K562 (cell line): ENCODE data around the gene ERFL. TPM values are rescaled to one million over a fixed set of nuclear protein-coding genes. Genes with fewer than 3 reads are reported as not detected.

ENCODE experiments used
- ARID1B ChIP-seq: fragments of 450-650 bp; IDR thresholded peaks from 2 replicates; pipeline ENCODE4 v1.6.1; 2016; ENCODE audit warnings: antibody characterized with exemption, mild to moderate bottlenecking, inconsistent platforms
- BRCA1 ChIP-seq, 2 experiments: fragments of 450-650 bp in 1 of 2; sonication (generic) in 1 of 2; formaldehyde crosslinking in 1 of 2; IDR thresholded peaks; 2 replicates each; pipeline versions ENCODE4 v1.5.0 to v1.6.1; 2017 to 2020; ENCODE audit warnings: mild to moderate bottlenecking in 1 of 2, missing genetic modification reagents in 1 of 2
- MEIS2 ChIP-seq: fragments of 450-650 bp; IDR thresholded peaks from 2 replicates; pipeline ENCODE4 v1.6.1; 2014; ENCODE audit warnings: mild to moderate bottlenecking; ENCODE audit not compliant: partially characterized antibody
- PHB2 ChIP-seq: fragments of 450-650 bp; IDR thresholded peaks from 2 replicates; pipeline ENCODE4 v1.6.1; 2017; ENCODE audit warnings: low read depth
- TCF3 ChIP-seq: sonication (generic); formaldehyde crosslinking; IDR thresholded peaks from 2 replicates; pipeline ENCODE4 v1.4.0; 2020; ENCODE audit warnings: mild to moderate bottlenecking, missing genetic modification reagents
- ZNF41 ChIP-seq: fragments of 250-450 bp; sonication (Bioruptor Pico); conservative IDR thresholded peaks from 2 replicates; pipeline ENCODE4 v1.4.0; 2020; ENCODE audit warnings: mild to moderate bottlenecking
- ZNF584 ChIP-seq: fragments of 200-800 bp; sonication (Bioruptor generic); IDR thresholded peaks from 2 replicates; pipeline ENCODE4 v1.6.1; 2016; ENCODE audit warnings: low read depth, mild to moderate bottlenecking, missing genetic modification characterization, missing compliant biosample characterization
- ZNF764 ChIP-seq: fragments of 250-450 bp; sonication (Bioruptor Pico); IDR thresholded peaks from 2 replicates; pipeline ENCODE4 v1.4.0; 2020; ENCODE audit warnings: low read depth, mild to moderate bottlenecking, moderate library complexity
- ZNF766 ChIP-seq: fragments of 200-800 bp; sonication (Bioruptor generic); conservative IDR thresholded peaks from 2 replicates; pipeline ENCODE4 v1.6.1; 2016; ENCODE audit warnings: missing genetic modification characterization, missing compliant biosample characterization
- polyA plus RNA-seq, 8 experiments: library from polyadenylated mRNA; depleted of rRNA in 4 of 8; stranded (reverse) in 5 of 8; unstranded in 3 of 8; fragments of >200 nt; fragmentation: Nextera tagmentation in 2 of 8; fragmentation: Illumina TruSeq in 1 of 8; extraction: Ambion mirVana in 2 of 8; extraction: Trizol in 1 of 8; gene quantifications; 2 replicates each; pipeline versions ENCODE4 v1.2.1 to v1.2.3, GENCODE V29; 2011 to 2014; ENCODE audit warnings: inconsistent platforms in 1 of 8, missing spikeins in 1 of 8
- total RNA-seq, 7 experiments: library from RNA; depleted of rRNA in 6 of 7; stranded (reverse); fragments of >200 nt in 6 of 7; fragmentation: Illumina TruSeq in 2 of 7; extraction: Trizol in 2 of 7; gene quantifications; 2 replicates each; pipeline versions ENCODE4 v1.2.1 to v1.2.3, GENCODE V29; 2011 to 2021; ENCODE audit warnings: low replicate concordance in 1 of 7
- TF ChIP-seq, protein P1 (sequence below): sonication (generic); formaldehyde crosslinking; IDR thresholded peaks from 2 replicates; pipeline ENCODE4 v1.8.0; 2023; ENCODE audit warnings: mild to moderate bottlenecking, missing genetic modification reagents
- TF ChIP-seq, protein P2 (sequence below): fragments of 450-650 bp; IDR thresholded peaks from 2 replicates; pipeline ENCODE4 v1.6.1; 2018; ENCODE audit not compliant: partially characterized antibody
- TF ChIP-seq, protein P3 (sequence below): fragments of 250-450 bp; sonication (Bioruptor Pico); IDR thresholded peaks from 2 replicates; pipeline ENCODE4 v1.8.0; 2021; ENCODE audit warnings: moderate library complexity, mild to moderate bottlenecking, inconsistent platforms
- TF ChIP-seq, protein P4 (sequence below): sonication (generic); formaldehyde crosslinking; IDR thresholded peaks from 2 replicates; pipeline ENCODE4 v1.8.1; 2023; ENCODE audit warnings: mild to moderate bottlenecking, missing genetic modification reagents
- TF ChIP-seq, protein P5 (sequence below): sonication (generic); formaldehyde crosslinking; IDR thresholded peaks from 2 replicates; pipeline ENCODE4 v1.9.0; 2022; ENCODE audit warnings: mild to moderate bottlenecking, missing genetic modification reagents

The ERFL gene
- total and polyA plus RNA-seq, 9 of the 15 experiments (the other 6 are each of a cell fraction or from before 2014, with no cell fraction given): 0.07 to 0.75 (median 0.32) TPM; not detected in 4

DNA sequence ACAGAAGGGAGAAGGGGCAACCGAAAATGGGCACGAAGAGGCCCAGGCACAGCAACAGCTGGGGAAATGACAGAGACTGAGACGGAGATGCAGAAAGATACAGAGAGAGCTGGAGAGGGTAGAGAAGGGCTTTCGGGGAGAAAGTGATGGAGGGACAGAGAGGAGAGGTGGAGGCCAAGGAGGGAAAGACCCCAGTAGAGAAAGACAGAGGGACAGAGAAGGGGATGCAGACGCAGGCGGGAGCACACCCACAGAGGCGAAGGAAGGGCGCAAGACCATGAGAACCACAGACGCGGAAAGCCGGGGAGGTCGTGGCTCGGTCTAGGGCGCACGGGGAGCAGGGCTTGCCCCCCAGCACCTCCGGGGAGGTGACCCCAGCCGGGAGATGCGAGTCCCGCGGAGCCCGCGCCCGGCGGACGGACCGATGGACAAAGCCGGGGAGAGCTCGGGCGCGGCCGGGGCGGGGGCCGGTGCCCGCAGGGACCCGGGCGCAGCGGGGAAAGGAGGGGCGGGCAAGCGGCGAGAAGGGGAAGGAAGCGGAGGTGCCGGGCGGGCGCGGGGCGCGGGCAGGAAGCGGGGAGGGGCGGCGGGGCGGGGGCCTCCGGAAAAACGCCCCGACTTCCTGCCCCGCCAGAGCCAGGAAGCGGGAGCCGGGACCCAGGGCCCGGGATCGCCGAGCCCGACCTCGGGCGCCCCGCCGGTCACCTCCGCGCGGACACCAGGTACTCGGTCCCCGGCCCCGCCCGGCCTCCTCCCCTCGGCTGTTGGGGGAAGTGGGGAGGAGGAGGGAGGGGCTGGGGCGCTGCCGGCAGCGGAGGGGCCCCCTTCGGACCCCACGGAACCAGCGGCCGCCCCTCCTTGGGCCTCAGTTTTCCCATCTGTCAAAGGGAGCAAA, 45.4 kb downstream of the ERFL start, which contains the start of gene ARHGEF1 (continued):
- TF ChIP-seq, protein P1, sequence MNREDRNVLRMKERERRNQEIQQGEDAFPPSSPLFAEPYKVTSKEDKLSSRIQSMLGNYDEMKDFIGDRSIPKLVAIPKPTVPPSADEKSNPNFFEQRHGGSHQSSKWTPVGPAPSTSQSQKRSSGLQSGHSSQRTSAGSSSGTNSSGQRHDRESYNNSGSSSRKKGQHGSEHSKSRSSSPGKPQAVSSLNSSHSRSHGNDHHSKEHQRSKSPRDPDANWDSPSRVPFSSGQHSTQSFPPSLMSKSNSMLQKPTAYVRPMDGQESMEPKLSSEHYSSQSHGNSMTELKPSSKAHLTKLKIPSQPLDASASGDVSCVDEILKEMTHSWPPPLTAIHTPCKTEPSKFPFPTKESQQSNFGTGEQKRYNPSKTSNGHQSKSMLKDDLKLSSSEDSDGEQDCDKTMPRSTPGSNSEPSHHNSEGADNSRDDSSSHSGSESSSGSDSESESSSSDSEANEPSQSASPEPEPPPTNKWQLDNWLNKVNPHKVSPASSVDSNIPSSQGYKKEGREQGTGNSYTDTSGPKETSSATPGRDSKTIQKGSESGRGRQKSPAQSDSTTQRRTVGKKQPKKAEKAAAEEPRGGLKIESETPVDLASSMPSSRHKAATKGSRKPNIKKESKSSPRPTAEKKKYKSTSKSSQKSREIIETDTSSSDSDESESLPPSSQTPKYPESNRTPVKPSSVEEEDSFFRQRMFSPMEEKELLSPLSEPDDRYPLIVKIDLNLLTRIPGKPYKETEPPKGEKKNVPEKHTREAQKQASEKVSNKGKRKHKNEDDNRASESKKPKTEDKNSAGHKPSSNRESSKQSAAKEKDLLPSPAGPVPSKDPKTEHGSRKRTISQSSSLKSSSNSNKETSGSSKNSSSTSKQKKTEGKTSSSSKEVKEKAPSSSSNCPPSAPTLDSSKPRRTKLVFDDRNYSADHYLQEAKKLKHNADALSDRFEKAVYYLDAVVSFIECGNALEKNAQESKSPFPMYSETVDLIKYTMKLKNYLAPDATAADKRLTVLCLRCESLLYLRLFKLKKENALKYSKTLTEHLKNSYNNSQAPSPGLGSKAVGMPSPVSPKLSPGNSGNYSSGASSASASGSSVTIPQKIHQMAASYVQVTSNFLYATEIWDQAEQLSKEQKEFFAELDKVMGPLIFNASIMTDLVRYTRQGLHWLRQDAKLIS (CRISPR knock-in tag): no peak
- no peak for TF ChIP-seq ZNF766 (CRISPR knock-in tag)
- TF ChIP-seq, protein P2, sequence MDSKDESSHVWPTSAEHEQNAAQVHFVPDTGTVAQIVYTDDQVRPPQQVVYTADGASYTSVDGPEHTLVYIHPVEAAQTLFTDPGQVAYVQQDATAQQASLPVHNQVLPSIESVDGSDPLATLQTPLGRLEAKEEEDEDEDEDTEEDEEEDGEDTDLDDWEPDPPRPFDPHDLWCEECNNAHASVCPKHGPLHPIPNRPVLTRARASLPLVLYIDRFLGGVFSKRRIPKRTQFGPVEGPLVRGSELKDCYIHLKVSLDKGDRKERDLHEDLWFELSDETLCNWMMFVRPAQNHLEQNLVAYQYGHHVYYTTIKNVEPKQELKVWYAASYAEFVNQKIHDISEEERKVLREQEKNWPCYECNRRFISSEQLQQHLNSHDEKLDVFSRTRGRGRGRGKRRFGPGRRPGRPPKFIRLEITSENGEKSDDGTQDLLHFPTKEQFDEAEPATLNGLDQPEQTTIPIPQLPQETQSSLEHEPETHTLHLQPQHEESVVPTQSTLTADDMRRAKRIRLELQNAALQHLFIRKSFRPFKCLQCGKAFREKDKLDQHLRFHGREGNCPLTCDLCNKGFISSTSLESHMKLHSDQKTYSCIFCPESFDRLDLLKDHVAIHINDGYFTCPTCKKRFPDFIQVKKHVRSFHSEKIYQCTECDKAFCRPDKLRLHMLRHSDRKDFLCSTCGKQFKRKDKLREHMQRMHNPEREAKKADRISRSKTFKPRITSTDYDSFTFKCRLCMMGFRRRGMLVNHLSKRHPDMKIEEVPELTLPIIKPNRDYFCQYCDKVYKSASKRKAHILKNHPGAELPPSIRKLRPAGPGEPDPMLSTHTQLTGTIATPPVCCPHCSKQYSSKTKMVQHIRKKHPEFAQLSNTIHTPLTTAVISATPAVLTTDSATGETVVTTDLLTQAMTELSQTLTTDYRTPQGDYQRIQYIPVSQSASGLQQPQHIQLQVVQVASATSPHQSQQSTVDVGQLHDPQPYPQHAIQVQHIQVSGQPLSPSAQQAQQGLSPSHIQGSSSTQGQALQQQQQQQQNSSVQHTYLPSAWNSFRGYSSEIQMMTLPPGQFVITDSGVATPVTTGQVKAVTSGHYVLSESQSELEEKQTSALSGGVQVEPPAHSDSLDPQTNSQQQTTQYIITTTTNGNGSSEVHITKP: no peak
- TF ChIP-seq MEIS2: no peak
- no peak for TF ChIP-seq ZNF41 (CRISPR knock-in tag)
- TF ChIP-seq BRCA1 (IDR thresholded peaks at IDR 0.05): no peak
- TF ChIP-seq BRCA1 (CRISPR knock-in tag; IDR thresholded peaks at IDR 0.05): no peak
- TF ChIP-seq TCF3 (CRISPR knock-in tag): no peak
- TF ChIP-seq ZNF584 (CRISPR knock-in tag): no peak
- peak; percentile 9; the same call in 1 of the 2 replicates for TF ChIP-seq ARID1B
- TF ChIP-seq, protein P3, sequence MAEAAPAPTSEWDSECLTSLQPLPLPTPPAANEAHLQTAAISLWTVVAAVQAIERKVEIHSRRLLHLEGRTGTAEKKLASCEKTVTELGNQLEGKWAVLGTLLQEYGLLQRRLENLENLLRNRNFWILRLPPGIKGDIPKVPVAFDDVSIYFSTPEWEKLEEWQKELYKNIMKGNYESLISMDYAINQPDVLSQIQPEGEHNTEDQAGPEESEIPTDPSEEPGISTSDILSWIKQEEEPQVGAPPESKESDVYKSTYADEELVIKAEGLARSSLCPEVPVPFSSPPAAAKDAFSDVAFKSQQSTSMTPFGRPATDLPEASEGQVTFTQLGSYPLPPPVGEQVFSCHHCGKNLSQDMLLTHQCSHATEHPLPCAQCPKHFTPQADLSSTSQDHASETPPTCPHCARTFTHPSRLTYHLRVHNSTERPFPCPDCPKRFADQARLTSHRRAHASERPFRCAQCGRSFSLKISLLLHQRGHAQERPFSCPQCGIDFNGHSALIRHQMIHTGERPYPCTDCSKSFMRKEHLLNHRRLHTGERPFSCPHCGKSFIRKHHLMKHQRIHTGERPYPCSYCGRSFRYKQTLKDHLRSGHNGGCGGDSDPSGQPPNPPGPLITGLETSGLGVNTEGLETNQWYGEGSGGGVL (CRISPR knock-in tag): no peak
- TF ChIP-seq ZNF764: no peak
- TF ChIP-seq, protein P4, sequence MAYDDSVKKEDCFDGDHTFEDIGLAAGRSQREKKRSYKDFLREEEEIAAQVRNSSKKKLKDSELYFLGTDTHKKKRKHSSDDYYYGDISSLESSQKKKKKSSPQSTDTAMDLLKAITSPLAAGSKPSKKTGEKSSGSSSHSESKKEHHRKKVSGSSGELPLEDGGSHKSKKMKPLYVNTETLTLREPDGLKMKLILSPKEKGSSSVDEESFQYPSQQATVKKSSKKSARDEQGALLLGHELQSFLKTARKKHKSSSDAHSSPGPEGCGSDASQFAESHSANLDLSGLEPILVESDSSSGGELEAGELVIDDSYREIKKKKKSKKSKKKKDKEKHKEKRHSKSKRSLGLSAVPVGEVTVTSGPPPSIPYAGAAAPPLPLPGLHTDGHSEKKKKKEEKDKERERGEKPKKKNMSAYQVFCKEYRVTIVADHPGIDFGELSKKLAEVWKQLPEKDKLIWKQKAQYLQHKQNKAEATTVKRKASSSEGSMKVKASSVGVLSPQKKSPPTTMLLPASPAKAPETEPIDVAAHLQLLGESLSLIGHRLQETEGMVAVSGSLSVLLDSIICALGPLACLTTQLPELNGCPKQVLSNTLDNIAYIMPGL (CRISPR knock-in tag): no peak
- TF ChIP-seq PHB2: 0 out of 2 replicates have a peak, but pooled peaks have one; percentile 19
- TF ChIP-seq, protein P5, sequence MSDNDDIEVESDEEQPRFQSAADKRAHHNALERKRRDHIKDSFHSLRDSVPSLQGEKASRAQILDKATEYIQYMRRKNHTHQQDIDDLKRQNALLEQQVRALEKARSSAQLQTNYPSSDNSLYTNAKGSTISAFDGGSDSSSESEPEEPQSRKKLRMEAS (CRISPR knock-in tag): no peak
